ENCODE measurements around the gene ATP9A. TPM values are rescaled to one million over a fixed set of nuclear protein-coding genes. Genes with fewer than 3 reads are reported as not detected.
"Not testable (repeated sequence)": the region's sequence is repeated elsewhere in the genome, so short reads cannot be mapped to it uniquely, and the experiment has no call there.

ATP9A gene
- total RNA-seq, 6 experiments from 2014 or later = 21.4 to 34.0 (median 22.8) TPM

DNA sequence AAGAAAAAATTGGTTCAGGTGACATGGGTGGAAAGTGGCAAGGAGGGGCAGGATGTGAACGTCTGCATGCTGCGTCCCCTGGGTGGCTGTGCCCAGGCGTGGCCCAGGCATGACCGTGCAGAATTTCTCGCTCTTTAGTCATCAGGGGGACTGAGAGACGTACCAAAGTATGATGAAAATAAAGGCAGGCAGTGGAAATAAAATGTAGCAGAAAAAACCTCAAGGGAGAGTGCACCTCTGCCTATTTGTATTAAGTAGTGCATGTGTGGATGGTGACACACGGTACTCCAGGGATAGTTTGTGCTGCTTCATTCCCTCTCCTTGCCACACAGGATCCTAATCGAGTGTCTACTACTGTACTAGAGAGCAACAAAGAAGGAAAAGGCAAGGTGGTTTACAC is 81.1 kb downstream of the ATP9A start:
- peaks cover 21% of the 10 kb centered on the region for H3K36me3 Mint-ChIP-seq (ENCODE audit: low read depth)
- H3K27ac Mint-ChIP-seq = peak overlapping the region; percentile 80
- TF ChIP-seq, protein P1, sequence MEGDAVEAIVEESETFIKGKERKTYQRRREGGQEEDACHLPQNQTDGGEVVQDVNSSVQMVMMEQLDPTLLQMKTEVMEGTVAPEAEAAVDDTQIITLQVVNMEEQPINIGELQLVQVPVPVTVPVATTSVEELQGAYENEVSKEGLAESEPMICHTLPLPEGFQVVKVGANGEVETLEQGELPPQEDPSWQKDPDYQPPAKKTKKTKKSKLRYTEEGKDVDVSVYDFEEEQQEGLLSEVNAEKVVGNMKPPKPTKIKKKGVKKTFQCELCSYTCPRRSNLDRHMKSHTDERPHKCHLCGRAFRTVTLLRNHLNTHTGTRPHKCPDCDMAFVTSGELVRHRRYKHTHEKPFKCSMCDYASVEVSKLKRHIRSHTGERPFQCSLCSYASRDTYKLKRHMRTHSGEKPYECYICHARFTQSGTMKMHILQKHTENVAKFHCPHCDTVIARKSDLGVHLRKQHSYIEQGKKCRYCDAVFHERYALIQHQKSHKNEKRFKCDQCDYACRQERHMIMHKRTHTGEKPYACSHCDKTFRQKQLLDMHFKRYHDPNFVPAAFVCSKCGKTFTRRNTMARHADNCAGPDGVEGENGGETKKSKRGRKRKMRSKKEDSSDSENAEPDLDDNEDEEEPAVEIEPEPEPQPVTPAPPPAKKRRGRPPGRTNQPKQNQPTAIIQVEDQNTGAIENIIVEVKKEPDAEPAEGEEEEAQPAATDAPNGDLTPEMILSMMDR (IDR thresholded peaks at IDR 0.05) = no peak
- peaks cover 34% of the 10 kb centered on the region for H3K4me1 Mint-ChIP-seq (ENCODE audit: low read depth)
- H3K27me3 Mint-ChIP-seq (ENCODE audit: insufficient read depth) = no peaks in the 10 kb centered on the region
- peak overlapping the region; percentile 6 for H3K4me3 Mint-ChIP-seq
- H3K9me3 Mint-ChIP-seq = no peaks in the 10 kb centered on the region
- DNase-seq = peak; percentile 55

DNA sequence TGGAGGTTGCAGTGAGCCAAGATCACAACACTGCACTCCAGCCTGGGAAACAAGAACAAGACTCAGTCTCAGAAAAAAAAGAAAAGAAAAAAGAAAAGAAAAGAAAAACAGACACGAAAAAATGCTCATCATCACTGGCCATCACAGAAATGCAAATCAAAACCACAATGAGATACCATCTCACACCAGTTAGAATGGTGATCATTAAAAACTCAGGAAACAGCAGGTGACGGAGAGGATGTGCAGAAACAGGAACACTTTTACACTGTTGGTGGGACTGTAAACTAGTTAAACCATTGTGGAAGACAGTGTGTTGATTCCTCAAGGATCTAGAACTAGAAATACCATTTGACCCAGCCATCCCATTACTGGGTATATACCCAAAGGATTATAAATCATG is 82.7 kb downstream of the ATP9A start:
- Mint-ChIP-seq H3K4me1 (ENCODE audit: low read depth) (peaks cover 34% of the 10 kb centered on the region), H3K36me3 (ENCODE audit: low read depth) (peaks cover 13% of the 10 kb centered on the region)
- not testable (repeated sequence) for H3K27me3 Mint-ChIP-seq (ENCODE audit: insufficient read depth); H3K27ac Mint-ChIP-seq; H3K4me3 Mint-ChIP-seq; H3K9me3 Mint-ChIP-seq; DNase-seq

DNA sequence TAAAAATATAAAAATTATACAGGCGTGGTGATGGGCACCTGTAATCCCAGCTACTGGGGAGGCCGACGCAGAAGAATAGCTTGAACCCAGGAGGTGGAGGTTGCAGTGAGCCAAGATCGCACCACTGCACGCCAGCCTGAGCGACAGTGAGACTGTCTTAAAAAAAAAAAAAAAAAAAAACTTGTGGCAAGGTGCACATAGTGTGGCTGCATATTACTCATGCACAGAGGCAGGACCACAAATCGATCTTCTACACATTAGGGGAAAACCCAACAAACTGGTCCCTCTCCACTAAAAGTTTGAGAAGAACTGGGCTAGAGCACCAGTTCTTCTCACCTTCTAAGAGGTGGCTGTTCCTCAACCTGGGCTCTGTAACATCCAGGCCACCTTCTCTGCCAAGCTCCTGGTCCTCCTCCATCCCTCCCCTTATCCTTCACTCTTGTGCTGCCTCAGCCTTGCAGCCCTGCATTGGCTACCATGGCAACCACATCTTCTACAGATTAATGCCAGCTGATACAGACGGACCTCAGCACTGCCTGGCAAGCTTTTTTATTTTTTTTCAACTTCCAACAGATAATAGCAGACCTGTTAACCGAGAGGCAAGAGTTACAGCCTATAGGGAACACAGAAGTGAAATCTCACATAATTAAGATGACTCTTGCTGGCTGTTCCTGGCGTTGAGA is 88.0 kb downstream of the ATP9A start:
- H3K27me3 Mint-ChIP-seq (ENCODE audit: insufficient read depth) = peaks cover 2% of the 10 kb centered on the region; the same call in 1 of the 2 replicates
- H3K9me3 Mint-ChIP-seq = no peaks in the 10 kb centered on the region
- DNase-seq = no peak
- H3K4me3 Mint-ChIP-seq = no peak overlapping the region
- H3K36me3 Mint-ChIP-seq (ENCODE audit: low read depth) = no peaks in the 10 kb centered on the region; the same call in 1 of the 2 replicates
- H3K4me1 Mint-ChIP-seq (ENCODE audit: low read depth) = peaks cover 10% of the 10 kb centered on the region
- H3K27ac Mint-ChIP-seq = no peak overlapping the region
- TF ChIP-seq, protein P1 (IDR thresholded peaks at IDR 0.05) = no peak

DNA sequence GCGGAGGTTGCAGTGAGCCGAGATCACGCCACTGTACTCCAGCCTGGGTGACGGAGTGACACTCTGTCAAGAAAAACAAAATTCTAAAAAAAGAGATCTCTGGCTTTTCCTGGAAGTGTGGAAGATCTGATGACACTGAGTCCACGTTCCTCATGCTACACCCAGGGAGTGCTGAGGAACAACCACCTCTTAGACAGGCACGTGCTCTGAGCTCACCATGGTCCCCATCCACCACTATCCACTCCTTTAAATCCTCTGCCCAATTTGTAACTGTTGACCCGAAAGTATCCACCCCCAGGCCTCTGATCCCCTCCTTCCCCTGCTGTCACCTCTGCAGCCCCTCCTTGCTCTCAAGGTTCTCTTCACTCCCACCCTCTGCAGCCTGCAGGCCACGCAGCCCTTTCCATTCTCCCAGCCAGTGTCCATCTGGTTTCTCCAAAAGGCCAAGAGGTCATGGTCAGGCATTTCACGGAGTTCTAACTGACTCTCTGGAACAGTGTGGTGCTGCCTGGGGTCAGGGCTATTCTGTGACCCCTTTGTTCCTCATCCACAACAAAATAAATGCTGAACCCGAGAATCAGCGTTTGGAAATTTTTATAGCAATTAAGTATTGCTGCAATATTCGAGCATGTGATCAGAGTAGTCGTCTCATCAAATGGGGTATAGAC is 88.8 kb downstream of the ATP9A start:
- peaks cover 2% of the 10 kb centered on the region; the same call in 1 of the 2 replicates for H3K27me3 Mint-ChIP-seq (ENCODE audit: insufficient read depth)
- no peak overlapping the region for H3K27ac Mint-ChIP-seq
- no peaks in the 10 kb centered on the region for H3K9me3 Mint-ChIP-seq
- no peaks in the 10 kb centered on the region; the same call in 1 of the 2 replicates for H3K36me3 Mint-ChIP-seq (ENCODE audit: low read depth)
- no peak for DNase-seq
- H3K4me3 Mint-ChIP-seq = no peak overlapping the region
- TF ChIP-seq, protein P1 (IDR thresholded peaks at IDR 0.05) = no peak
- peaks cover 7% of the 10 kb centered on the region for H3K4me1 Mint-ChIP-seq (ENCODE audit: low read depth)

DNA sequence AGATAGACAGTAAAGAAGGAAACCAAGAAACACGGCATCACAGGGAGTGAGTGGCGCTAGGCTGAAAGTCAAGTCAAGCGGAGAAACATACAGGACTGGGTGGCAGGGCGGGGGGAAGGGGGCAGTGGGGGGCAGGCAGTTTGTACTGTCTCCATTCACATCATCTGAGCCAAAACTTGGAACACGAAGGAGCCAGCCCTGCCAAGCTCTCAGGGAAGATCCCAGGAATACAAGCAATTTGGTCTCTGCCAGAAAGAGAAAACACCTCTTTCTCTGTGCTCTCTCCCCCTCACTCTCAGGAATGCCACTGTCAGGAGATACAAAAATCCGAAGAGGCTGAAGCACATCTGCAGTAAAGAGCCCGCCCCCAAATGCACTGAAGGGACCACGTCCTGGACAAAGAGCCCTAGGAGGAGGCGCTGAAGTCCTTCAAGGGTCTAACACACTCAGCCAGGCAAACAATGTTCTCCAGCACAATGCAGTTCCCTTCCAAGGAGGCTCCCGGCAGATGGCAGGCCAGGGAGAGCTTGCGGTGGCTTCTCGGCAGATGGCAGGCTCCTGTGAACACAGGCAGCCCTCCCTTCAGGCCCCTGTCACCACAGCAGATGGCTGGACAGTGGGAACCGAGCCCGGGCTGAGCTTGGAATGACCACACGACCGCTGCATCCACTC is 90.0 kb downstream of the ATP9A start:
- no peaks in the 10 kb centered on the region for H3K9me3 Mint-ChIP-seq
- no peak for DNase-seq

More for the DNA sequence above, 90.0 kb downstream of the ATP9A start:
- TF ChIP-seq, protein P1 (IDR thresholded peaks at IDR 0.05) = 0 out of 2 replicates have a peak, but pooled peaks have one; percentile 26
- H3K4me1 Mint-ChIP-seq (ENCODE audit: low read depth) = no peaks in the 10 kb centered on the region
- H3K36me3 Mint-ChIP-seq (ENCODE audit: low read depth) = peaks cover 6% of the 10 kb centered on the region; the same call in 1 of the 2 replicates
- peak overlapping the region; percentile 40; the same call in 1 of the 2 replicates for H3K27ac Mint-ChIP-seq
- H3K27me3 Mint-ChIP-seq (ENCODE audit: insufficient read depth) = peaks cover 2% of the 10 kb centered on the region; the same call in 1 of the 2 replicates
- no peak overlapping the region for H3K4me3 Mint-ChIP-seq

Data from HFFc6 (cell line).